ENCODE measurements around the gene MEGF8.

- TF ChIP-seq CTCF (IDR thresholded peaks at IDR 0.05) (peak in 5 of 6 experiments; percentile 22 to 44 (median 34)), POLR2A (IDR thresholded peaks at IDR 0.05) (no peak)
These were observed 99.3 kb downstream of the MEGF8 start for GRCh38 chr19:42424712-42425131.
